HepG2 (cell line): ENCODE measurements around the gene TECTA.

Experiments
- ASH2L ChIP-seq: fragments of 300-600, 200-600 bp; sonication (generic); IDR thresholded peaks from 2 replicates; pipeline ENCODE4 v1.7.0; 2017; ENCODE audit warnings: low read depth, mild to moderate bottlenecking, moderate library complexity, mixed read lengths, low read length; ENCODE audit not compliant: insufficient read length
- CREB1 ChIP-seq, 2 experiments: fragments of 450-650 bp in 1 of 2; IDR thresholded peaks; 2 replicates each; pipeline ENCODE4 v1.6.1; 2016 to 2017; ENCODE audit warnings: control low read depth in 1 of 2, mild to moderate bottlenecking in 1 of 2, missing compliant biosample characterization in 1 of 2, missing genetic modification characterization in 1 of 2
- CTCF ChIP-seq: sonication (generic); formaldehyde crosslinking; IDR thresholded peaks from 2 replicates; pipeline ENCODE4 v1.5.0; 2020; ENCODE audit warnings: mild to moderate bottlenecking, missing genetic modification reagents, moderate library complexity
- E2F5 ChIP-seq: sonication (generic); formaldehyde crosslinking; conservative IDR thresholded peaks from 2 replicates; pipeline ENCODE4 v1.4.0; 2020; ENCODE audit warnings: missing genetic modification reagents
- MYC ChIP-seq: sonication (generic); formaldehyde crosslinking; IDR thresholded peaks from 2 replicates; pipeline ENCODE4 v1.9.0; 2021; ENCODE audit warnings: missing genetic modification reagents, borderline replicate concordance
- PRDM10 ChIP-seq: sonication (generic); formaldehyde crosslinking; IDR thresholded peaks from 2 replicates; pipeline ENCODE4 v1.4.0; 2020; ENCODE audit warnings: low read depth, missing genetic modification reagents
- RBM22 ChIP-seq: fragments of 200-400 bp; formaldehyde crosslinking; optimal IDR thresholded peaks from 2 replicates; pipeline ENCODE3; 2017; ENCODE audit warnings: mild to moderate bottlenecking, low read length, moderate library complexity
- RFX5 ChIP-seq: IDR thresholded peaks from 2 replicates; pipeline ENCODE4 v1.6.1; 2011; ENCODE audit warnings: low read depth, low read length, improper control_type of control experiment
- SMC3 ChIP-seq: IDR thresholded peaks from 2 replicates; pipeline ENCODE4 v1.6.1; 2011; ENCODE audit warnings: low read length, improper control_type of control experiment
- TP53 ChIP-seq: sonication (generic); formaldehyde crosslinking; conservative IDR thresholded peaks from 2 replicates; pipeline ENCODE4 v1.4.0; 2020; ENCODE audit warnings: missing genetic modification reagents
- ZBTB40 ChIP-seq, 2 experiments: fragments of 450-650 bp in 1 of 2; sonication (generic) in 1 of 2; formaldehyde crosslinking in 1 of 2; IDR thresholded peaks; 2 replicates each; pipeline versions ENCODE4 v1.6.1 to v1.8.0; 2016 to 2022; ENCODE audit warnings: antibody characterized with exemption in 1 of 2, mild to moderate bottlenecking in 1 of 2, missing genetic modification reagents in 1 of 2

- TF ChIP-seq ZBTB40 (IDR thresholded peaks at IDR 0.05) (no peak), ZBTB40 (CRISPR knock-in tag; IDR thresholded peaks at IDR 0.05) (no peak), RBM22 (no peak), RFX5 (no peak), E2F5 (CRISPR knock-in tag) (no peak), PRDM10 (CRISPR knock-in tag) (no peak), ASH2L (no peak), CREB1 (IDR thresholded peaks at IDR 0.05) (no peak), CREB1 (CRISPR knock-in tag; IDR thresholded peaks at IDR 0.05) (no peak), TP53 (CRISPR knock-in tag) (no peak), MYC (CRISPR knock-in tag) (no peak), CTCF (CRISPR knock-in tag) (no peak), SMC3 (no peak)
Measured at GRCh38 chr11:121067962-121068647, 32.9 kb upstream of the TECTA start.
